ENCODE data around the gene RASSF5. TPM values are rescaled to one million over a fixed set of nuclear protein-coding genes. Genes with fewer than 3 reads are reported as not detected.

Gene RASSF5
- total and polyA plus RNA-seq, 9 of the 15 experiments (the other 6 are each of a cell fraction or from before 2014, with no cell fraction given): 6.1 to 41.0 (median 25.2) TPM

DNA sequence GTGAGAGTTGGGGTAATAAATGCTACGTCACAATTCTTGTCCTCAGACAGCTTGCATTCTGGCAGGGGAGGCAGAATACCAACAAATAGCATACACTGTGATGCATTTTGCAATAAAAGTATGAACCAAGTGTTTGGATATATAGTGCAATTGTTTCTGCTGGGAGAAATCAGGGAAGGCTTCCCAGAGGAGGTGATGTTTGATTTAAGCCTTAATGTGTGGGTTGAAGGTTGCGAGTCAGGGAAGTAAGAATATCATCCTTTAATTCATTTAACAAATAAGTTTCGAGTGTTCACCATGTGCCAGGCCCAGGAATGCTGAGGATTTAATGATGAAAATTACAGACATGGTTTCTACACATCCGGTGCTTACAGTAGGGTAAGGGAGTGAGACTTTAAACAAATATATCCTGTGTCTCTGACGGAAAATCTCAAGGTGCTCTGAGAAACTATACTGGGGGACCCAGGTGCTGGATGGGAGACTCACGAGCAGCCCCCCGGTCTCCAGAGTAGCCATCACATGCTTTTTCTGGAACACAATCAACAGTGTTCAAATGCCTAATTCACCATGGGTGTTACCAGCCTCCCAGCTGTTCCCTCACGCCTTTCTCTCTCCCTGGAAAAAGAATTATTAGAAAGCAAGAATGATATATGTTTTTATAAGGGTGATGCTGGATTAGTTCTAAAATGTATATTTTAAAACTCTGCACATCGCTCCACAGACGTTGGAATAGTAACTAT lies 31.7 kb downstream of the RASSF5 start (continued):
- TF ChIP-seq, protein P1, sequence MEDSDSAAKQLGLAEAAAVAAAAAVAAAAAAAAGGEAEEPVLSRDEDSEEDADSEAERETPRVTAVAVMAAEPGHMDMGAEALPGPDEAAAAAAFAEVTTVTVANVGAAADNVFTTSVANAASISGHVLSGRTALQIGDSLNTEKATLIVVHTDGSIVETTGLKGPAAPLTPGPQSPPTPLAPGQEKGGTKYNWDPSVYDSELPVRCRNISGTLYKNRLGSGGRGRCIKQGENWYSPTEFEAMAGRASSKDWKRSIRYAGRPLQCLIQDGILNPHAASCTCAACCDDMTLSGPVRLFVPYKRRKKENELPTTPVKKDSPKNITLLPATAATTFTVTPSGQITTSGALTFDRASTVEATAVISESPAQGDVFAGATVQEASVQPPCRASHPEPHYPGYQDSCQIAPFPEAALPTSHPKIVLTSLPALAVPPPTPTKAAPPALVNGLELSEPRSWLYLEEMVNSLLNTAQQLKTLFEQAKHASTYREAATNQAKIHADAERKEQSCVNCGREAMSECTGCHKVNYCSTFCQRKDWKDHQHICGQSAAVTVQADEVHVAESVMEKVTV (CRISPR knock-in tag; IDR thresholded peaks at IDR 0.05): no peak
- TF ChIP-seq BRD4 (IDR thresholded peaks at IDR 0.05): no peak
- no peak for TF ChIP-seq THRAP3 (IDR thresholded peaks at IDR 0.05; ENCODE audit: borderline replicate concordance)
- TF ChIP-seq FOXM1 (IDR thresholded peaks at IDR 0.05; ENCODE audit: low read depth): no peak
- no peak for TF ChIP-seq FOXM1 (CRISPR knock-in tag; IDR thresholded peaks at IDR 0.05; ENCODE audit: low read depth)
- no peak for TF ChIP-seq COPS2 (conservative IDR thresholded peaks at IDR 0.05)
- TF ChIP-seq, protein P2, sequence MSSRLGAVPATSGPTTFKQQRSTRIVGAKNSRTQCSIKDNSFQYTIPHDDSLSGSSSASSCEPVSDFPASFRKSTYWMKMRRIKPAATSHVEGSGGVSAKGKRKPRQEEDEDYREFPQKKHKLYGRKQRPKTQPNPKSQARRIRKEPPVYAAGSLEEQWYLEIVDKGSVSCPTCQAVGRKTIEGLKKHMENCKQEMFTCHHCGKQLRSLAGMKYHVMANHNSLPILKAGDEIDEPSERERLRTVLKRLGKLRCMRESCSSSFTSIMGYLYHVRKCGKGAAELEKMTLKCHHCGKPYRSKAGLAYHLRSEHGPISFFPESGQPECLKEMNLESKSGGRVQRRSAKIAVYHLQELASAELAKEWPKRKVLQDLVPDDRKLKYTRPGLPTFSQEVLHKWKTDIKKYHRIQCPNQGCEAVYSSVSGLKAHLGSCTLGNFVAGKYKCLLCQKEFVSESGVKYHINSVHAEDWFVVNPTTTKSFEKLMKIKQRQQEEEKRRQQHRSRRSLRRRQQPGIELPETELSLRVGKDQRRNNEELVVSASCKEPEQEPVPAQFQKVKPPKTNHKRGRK (tag; IDR thresholded peaks at IDR 0.05): no peak
- TF ChIP-seq ZBTB8A (IDR thresholded peaks at IDR 0.05; ENCODE audit: partially characterized antibody): no peak
- no peak for TF ChIP-seq NCOR1 (IDR thresholded peaks at IDR 0.05)
- TF ChIP-seq MCM5 (IDR thresholded peaks at IDR 0.05; ENCODE audit: low read depth): no peak
- peak; percentile 97 for TF ChIP-seq RBM25 (IDR thresholded peaks at IDR 0.05; ENCODE audit: low read depth, low read length, severe bottlenecking)
- TF ChIP-seq RBBP5 (IDR thresholded peaks at IDR 0.05; ENCODE audit: borderline replicate concordance, insufficient read depth, low read length, poor library complexity, severe bottlenecking): no peak
- no peak for TF ChIP-seq ZNF75A (CRISPR knock-in tag; IDR thresholded peaks at IDR 0.05)
- TF ChIP-seq, protein P3, sequence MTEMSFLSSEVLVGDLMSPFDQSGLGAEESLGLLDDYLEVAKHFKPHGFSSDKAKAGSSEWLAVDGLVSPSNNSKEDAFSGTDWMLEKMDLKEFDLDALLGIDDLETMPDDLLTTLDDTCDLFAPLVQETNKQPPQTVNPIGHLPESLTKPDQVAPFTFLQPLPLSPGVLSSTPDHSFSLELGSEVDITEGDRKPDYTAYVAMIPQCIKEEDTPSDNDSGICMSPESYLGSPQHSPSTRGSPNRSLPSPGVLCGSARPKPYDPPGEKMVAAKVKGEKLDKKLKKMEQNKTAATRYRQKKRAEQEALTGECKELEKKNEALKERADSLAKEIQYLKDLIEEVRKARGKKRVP (CRISPR knock-in tag; IDR thresholded peaks at IDR 0.05): no peak
- TF ChIP-seq BRCA1 (IDR thresholded peaks at IDR 0.05): no peak
- TF ChIP-seq BRCA1 (CRISPR knock-in tag; IDR thresholded peaks at IDR 0.05): no peak
- TF ChIP-seq SAP30 (IDR thresholded peaks at IDR 0.05; ENCODE audit: borderline replicate concordance, insufficient read depth, low read depth, low read length, poor library complexity, severe bottlenecking): no peak
- TF ChIP-seq, protein P4, sequence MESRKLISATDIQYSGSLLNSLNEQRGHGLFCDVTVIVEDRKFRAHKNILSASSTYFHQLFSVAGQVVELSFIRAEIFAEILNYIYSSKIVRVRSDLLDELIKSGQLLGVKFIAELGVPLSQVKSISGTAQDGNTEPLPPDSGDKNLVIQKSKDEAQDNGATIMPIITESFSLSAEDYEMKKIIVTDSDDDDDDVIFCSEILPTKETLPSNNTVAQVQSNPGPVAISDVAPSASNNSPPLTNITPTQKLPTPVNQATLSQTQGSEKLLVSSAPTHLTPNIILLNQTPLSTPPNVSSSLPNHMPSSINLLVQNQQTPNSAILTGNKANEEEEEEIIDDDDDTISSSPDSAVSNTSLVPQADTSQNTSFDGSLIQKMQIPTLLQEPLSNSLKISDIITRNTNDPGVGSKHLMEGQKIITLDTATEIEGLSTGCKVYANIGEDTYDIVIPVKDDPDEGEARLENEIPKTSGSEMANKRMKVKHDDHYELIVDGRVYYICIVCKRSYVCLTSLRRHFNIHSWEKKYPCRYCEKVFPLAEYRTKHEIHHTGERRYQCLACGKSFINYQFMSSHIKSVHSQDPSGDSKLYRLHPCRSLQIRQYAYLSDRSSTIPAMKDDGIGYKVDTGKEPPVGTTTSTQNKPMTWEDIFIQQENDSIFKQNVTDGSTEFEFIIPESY (CRISPR knock-in tag; IDR thresholded peaks at IDR 0.05): no peak

All from K562 (cell line).